Measurements from ENCODE around the gene RABEP1. TPM values are rescaled to one million over a fixed set of nuclear protein-coding genes. Genes with fewer than 3 reads are reported as not detected.

RABEP1 gene
- total and polyA plus RNA-seq, 9 of the 15 experiments (the other 6 are each of a cell fraction or from before 2014, with no cell fraction given) = 8.2 to 38.9 (median 30.3) TPM

DNA sequence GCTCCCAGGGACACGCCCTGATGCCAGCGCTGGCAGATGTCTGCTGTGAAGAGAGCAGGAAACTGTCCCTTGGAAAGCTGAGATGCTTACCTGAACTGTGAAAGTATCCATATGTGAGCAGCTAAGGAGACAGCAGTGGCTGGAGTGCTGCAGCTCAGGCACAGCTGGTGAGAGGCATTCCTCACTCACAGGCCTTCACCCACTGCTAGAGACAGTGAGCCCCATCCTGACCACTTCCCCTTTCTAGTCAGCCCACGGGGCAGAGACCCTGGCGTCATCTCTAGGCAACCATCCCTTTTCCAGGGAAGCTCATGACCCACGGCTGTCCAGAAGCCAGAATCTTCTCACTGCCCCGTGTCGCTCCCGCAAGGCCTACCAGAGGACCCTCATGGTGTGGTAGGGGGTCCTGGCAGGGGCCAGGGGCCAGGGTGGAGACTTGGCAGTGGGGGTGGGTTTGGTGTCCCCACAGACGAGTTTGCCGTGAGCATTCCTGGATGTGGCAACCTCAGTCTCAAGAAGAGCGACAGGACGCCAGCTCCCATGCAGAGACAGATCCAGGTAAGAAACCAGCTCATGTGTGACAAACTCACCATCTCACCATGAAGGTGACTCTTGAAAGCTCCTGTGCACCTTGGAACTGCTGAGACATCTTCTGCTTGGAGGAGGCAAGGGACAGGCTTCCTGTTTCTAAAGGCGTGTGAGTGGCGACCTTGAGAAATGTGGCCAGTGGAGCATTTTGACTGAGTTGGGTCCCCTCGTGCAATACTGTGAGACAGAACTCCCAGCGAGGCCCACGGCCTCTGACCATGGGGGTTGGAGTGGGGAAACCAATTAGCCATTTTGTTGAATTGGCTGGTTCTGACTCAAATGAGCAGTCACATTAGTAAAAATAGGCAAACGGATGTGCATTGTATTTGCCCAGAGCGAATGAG, 47.2 kb upstream of the RABEP1 start, which contains the start of gene SCIMP:
Gene SCIMP (minus strand): TSS at position 216 of the 932 bp plus-strand sequence. CDS start 105 bp downstream, at position 111.
- no peak within 1 kb of the TSS for H3K9ac ChIP-seq (ENCODE audit: insufficient read depth in 1 of 2, low read depth in 2 of 2, low read length in 2 of 2)
- no peak within 1 kb of the TSS for H3K4me3 ChIP-seq
- intact Hi-C loops (cut with micrococcal nuclease) (no loop called here), in situ Hi-C loops (cut with MboI) (loop anchor here (25.0 kb wide), 1 partner anchor 1202 kb away; the partner anchor contains the start of genes AIPL1 and PIMREG)
- H3K4me1 ChIP-seq (replicated peaks in 1 of 2; ENCODE audit: control insufficient read depth in 2 of 2, insufficient read depth in 2 of 2, low read length in 2 of 2) = no peaks in the 10 kb centered on the region; a peak in 1 of 5 replicates
- H3K4me2 ChIP-seq (ENCODE audit: insufficient read depth, low read length) = no peak within 1 kb of the TSS
- H3K9me3 ChIP-seq (replicated peaks; ENCODE audit: control insufficient read depth, insufficient read depth, low read depth, low read length) = no peaks in the 10 kb centered on the region
- H2AFZ ChIP-seq (ENCODE audit: low read depth, low read length) = no peak within 1 kb of the TSS
- no peaks in the 10 kb centered on the region for H3K79me2 ChIP-seq (ENCODE audit: control insufficient read depth, insufficient read depth, low read length)
- H3K36me3 ChIP-seq (ENCODE audit: control insufficient read depth, insufficient read depth, low read length) = no peaks in the 10 kb centered on the region
- 22% methylated on average over 15 of the region's 19 CpGs for WGBS (ENCODE audit: insufficient coverage, low coverage, missing lambda C conversion rate)
- H4K20me1 ChIP-seq (replicated peaks; ENCODE audit: control insufficient read depth, insufficient read depth, low read length) = no peaks in the 10 kb centered on the region
- H3K27me3 ChIP-seq (ENCODE audit: control insufficient read depth in 2 of 2, insufficient read depth in 2 of 2, low read length in 2 of 2) = peaks cover 0 to 12% of the 10 kb centered on the region in 2 experiments; a peak in 2 of 5 replicates
- ATAC-seq (no peak), DNase-seq (ENCODE audit: extremely low read depth in 1 of 4, low spot score in 3 of 4) (no peak), FAIRE-seq (no peak)
- BruUV-seq (replicated peaks) = no TSS peak
- TF ChIP-seq, protein P1, sequence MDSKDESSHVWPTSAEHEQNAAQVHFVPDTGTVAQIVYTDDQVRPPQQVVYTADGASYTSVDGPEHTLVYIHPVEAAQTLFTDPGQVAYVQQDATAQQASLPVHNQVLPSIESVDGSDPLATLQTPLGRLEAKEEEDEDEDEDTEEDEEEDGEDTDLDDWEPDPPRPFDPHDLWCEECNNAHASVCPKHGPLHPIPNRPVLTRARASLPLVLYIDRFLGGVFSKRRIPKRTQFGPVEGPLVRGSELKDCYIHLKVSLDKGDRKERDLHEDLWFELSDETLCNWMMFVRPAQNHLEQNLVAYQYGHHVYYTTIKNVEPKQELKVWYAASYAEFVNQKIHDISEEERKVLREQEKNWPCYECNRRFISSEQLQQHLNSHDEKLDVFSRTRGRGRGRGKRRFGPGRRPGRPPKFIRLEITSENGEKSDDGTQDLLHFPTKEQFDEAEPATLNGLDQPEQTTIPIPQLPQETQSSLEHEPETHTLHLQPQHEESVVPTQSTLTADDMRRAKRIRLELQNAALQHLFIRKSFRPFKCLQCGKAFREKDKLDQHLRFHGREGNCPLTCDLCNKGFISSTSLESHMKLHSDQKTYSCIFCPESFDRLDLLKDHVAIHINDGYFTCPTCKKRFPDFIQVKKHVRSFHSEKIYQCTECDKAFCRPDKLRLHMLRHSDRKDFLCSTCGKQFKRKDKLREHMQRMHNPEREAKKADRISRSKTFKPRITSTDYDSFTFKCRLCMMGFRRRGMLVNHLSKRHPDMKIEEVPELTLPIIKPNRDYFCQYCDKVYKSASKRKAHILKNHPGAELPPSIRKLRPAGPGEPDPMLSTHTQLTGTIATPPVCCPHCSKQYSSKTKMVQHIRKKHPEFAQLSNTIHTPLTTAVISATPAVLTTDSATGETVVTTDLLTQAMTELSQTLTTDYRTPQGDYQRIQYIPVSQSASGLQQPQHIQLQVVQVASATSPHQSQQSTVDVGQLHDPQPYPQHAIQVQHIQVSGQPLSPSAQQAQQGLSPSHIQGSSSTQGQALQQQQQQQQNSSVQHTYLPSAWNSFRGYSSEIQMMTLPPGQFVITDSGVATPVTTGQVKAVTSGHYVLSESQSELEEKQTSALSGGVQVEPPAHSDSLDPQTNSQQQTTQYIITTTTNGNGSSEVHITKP (IDR thresholded peaks at IDR 0.05; ENCODE audit: partially characterized antibody) = no peak
- TF ChIP-seq SPI1 (IDR thresholded peaks at IDR 0.05; ENCODE audit: borderline replicate concordance, low read depth, low read length) = peak; percentile 86
- H3K27ac ChIP-seq (ENCODE audit: extremely low read depth, low read depth, low read length) = no peak within 1 kb of the TSS
- CTCF ChIA-PET (ENCODE audit: low intra/inter-chr PET ratio) = no interaction called here
- no peaks in the 10 kb centered on the region for H3K9me1 ChIP-seq (ENCODE audit: control insufficient read depth, insufficient read depth, low read length)
- POLR2A ChIA-PET = interaction anchor here (0.6 kb wide), 1 partner anchor 11 kb away, joined by 3 read pairs; no protein-coding TSS in a partner anchor

All from K562 (cell line).